Left lobe of liver (tissue), 2 donors: ENCODE measurements around the gene CASP5. TPM values are rescaled to one million over a fixed set of nuclear protein-coding genes. Genes with fewer than 3 reads are reported as not detected.
A peak's percentile ranks its signal among the peaks of the same experiment; 100 is the strongest.
"Not testable (repeated sequence)": the region's sequence is repeated elsewhere in the genome, so short reads cannot be mapped to it uniquely, and the experiment has no call there.

Source experiments
- ATAC-seq: fragments of 200-7000 bp; cut with Tn5 transposase; one replicate; pipeline ENCODE4 v1.9.1; 2020; ENCODE audit warnings: mild to moderate bottlenecking, moderate library complexity
- DNase-seq: peaks from one replicate; pipeline ENCODE4 v3.0.0-alpha.2; 2020; ENCODE audit warnings: low spot score
- total RNA-seq: library from RNA; stranded (reverse); gene quantifications from one replicate; pipeline ENCODE4 v1.2.1, GENCODE V29; 2021
- donor health status: DM: no; HTN: no; CAD: no; lungs with moderate emphysema.
- donor health status: DM: no; HTN: yes; CAD: no.

The CASP5 gene
- total RNA-seq, 1 donor from 2014 or later: not detected

DNA sequence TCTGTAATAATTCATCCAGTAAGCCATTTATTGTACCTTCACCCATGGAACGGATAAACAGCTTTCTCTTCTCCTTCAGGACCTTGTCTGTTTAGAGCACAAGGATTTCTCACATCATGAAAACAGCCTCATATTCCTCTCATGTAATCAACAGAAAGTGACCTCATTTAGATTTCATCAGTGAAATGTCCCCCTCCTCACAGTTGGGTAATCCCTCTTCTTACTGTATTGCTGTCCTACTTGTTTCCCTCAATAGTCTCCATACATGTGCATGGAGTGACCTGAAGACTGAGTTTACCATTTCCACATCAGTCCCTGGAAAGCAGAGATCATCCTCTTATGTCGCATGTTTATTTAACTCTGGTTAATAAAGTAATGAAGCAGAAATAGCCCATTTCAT is 11.4 kb upstream of the CASP5 start:
- peak; percentile 51 for ATAC-seq
- not testable (repeated sequence) for DNase-seq

GRCh38 chr11:105033781-105034180 is 10.8 kb upstream of the CASP5 start:
- no peak for ATAC-seq

GRCh38 chr11:105033343-105033742 is 10.4 kb upstream of the CASP5 start:
- DNase-seq: no peak
- ATAC-seq: no peak

More at GRCh38 chr11:105033781-105034180, 10.8 kb upstream of the CASP5 start:
- no peak for DNase-seq

DNA sequence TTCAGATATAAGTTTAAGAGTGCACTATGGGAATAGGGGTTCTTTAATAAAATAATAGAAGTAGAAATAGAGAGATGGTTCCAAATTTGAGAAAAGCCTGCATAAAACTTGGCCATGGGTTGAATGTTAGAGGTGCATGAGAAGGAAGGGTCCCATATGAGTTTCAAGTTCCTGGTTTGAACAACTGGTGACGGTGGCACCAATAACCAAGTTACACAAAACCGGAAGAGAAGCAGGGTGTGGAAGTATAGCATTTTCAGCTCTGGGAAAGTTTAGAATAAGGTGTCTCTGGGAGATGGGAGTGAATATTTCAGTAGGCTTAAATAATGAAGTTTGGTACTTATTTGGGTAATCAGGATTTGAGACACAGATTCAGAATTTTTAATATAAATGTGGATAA is 9.5 kb upstream of the CASP5 start:
- ATAC-seq: no peak
- DNase-seq: no peak

- DNase-seq (no peak), ATAC-seq (no peak)
Observed at GRCh38 chr11:105027678-105028077, 4.7 kb upstream of the CASP5 start.

GRCh38 chr11:105024394-105024793 is 1.4 kb upstream of the CASP5 start:
- no peak for DNase-seq
- ATAC-seq: no peak

GRCh38 chr11:105022527-105022926 is 441 bp downstream of the CASP5 start:
- no peak for ATAC-seq
- no peak for DNase-seq

- ATAC-seq (no peak), DNase-seq (no peak)
Observed at GRCh38 chr11:105007463-105007862, 15.5 kb downstream of the CASP5 start.

DNA sequence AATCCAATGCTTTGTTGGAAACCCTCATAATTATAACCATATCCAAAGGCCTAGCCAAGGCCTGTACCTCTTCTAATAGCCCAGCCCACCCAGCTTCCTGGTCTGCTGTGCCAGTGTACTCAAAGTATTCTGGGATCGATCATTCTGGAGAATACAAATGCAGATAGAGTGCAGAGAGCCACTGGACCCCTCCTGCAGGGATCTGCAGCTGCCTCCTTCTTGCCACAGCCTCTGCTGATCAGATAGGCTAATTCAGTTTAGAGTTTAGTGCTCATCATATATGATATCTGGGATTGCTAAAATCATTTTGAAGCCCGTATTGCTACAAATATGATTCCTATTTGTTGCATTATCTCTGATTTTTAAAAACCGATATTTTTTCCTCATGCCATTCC is 17.5 kb downstream of the CASP5 start:
- ATAC-seq: no peak
- DNase-seq: no peak

GRCh38 chr11:105004021-105004420 is 18.9 kb downstream of the CASP5 start:
- DNase-seq (no peak), ATAC-seq (peak; percentile 46)

DNA sequence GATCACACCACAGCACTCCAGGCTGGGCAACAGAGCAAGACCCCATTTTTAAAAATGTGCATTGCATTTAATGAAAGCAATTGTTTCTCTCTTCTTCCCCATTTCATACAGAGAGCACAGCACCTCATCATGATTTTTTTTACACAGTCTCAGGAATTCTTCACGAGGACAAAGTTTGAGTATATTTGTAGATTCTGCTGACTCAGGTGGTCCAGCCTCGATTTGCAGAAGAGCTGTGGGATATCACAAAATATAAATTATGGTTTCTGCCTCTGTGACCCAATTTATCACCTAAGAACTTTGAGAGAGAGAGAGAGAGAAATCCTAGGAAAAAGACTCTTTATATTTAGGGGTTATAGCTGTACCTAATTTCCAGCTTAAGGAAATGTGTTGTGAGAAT is 19.8 kb downstream of the CASP5 start:
- DNase-seq (no peak), ATAC-seq (no peak)

GRCh38 chr11:105000797-105001196 is 22.2 kb downstream of the CASP5 start:
- ATAC-seq: peak; percentile 70
- DNase-seq: no peak

DNA sequence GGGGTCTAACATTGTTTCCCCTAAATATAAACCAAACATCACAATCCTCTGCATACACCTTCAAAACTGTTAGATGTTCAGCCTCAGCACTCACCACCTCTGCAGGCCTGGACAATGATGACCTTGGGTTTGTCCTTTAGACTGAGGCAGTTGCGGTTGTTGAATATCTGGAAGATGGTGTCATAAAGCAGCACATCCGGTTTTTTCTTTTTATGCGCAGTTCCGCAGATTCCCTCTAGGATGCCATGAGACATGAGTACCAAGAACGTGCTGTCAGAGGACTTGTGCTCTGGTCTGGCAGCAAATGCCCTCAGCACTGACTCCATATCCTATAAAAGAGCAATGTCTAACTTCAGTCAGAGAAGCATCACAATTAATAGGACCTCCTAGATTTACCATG is 22.8 kb downstream of the CASP5 start:
- ATAC-seq: no peak
- no peak for DNase-seq

DNA sequence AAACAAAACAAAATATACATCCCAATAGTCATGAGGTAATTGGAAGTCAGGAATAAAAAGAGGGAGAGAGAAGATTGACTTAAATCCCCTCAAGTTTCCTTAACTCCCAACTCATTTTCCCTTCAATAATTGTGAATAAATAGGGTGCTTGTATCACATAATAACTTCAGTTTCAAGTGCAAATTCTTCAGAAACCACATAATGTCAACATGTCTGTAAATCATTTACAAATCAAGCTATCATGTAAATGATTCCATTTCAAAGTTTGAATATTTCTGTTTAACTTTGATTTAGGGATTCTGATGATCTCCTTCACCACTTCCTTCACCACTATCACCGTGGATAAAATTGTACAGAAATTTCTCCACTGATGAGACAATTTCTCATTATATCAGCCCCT is 23.2 kb downstream of the CASP5 start:
- DNase-seq: no peak
- no peak for ATAC-seq

DNA sequence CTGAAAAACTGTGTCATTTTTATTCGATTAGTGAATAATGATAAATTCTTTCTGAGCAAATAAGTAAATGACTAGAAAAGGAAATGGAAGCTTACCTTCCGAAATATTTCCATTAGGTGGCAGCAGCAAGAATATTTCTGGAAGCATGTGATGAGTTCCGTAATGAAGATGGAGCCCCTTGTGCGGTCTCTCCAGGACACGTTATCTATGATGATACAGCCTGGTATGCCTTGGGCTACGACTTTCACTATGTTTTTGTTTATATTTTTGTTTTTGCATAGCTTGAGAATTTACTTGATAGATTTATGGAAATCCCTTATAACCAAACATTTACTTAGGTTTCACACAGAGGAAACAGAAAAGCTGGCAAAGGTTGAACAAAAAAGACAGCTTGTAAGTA is 25.7 kb downstream of the CASP5 start:
- ATAC-seq: no peak

DNA sequence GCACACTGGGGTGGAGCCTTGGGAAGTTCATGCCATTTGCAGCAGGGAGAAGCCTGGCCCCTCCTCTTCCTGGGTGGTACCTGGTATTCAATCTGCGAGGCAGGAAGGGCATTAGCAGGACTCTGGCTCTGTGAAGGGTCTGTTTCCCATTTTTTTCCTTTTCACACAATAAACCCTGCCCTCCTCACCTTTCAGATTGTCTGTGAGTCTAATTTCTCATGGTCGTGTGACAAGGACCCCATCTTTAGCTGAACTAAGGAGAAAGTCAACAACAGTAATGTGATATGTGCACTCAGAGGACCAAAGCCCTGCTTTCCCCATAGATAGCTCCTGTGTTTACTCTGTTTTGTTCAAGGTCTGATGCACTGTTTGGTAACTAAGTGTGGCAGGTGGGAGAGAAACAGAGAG is 28.0 kb downstream of the CASP5 start:
- no peak for ATAC-seq
- no peak for DNase-seq

More for the DNA sequence above, 25.7 kb downstream of the CASP5 start:
- no peak for DNase-seq

DNA sequence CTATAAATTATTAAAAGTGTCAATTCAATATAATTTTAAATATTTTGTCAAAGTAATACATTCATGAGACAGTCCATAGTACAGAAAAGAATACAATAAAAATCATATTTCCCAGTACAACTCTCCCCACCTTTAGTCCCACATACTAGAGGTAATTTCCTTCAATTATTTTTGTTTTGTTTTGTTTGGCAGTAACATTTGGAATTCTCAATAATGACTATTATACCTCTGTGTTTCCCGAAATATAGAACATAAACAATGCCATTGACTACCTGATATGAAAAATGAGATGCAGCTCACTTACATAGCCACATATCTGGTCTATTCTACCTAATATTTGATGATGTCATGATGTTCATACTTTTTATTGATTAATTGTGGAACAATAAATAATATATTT is 30.2 kb downstream of the CASP5 start:
- DNase-seq (no peak), ATAC-seq (no peak)

DNA sequence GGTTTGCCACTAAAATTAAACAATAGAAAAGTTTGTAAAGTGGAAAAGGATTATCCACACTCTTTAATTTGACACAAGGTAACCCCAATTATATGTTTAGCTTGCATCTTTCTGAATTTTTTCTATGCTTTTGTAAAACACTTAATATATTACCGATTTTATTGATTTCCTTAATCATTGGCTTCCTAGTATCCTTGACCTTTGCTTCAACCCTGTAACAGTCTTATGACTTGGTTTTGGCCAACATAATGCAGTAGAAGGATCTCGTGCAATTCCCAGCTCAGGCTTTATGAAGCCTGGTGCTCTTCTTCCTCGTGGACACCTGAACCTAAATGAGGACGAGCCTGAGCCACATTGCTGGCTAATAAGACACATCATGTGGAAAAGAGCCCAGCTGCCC is 31.0 kb downstream of the CASP5 start:
- no peak for ATAC-seq
- no peak for DNase-seq

DNA sequence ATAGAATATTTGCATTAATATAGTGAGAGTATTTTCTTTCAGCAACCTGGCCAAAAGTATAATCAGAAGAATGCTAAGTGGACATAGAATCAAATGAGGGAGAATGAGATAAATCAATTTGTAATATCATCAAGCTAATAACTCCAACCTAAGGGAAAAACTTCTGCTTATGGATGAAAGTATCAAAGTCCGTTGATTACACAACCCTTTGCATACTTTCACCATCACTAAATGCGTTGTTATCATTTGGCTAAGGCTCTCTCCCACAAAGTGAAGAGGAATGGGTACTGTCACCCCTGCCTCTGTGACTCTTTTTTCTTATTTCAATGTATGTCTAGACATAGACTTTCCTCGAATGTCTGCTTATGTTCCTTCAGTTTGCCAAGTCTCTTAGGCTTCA is 38.2 kb downstream of the CASP5 start:
- ATAC-seq (no peak), DNase-seq (no peak)

GRCh38 chr11:104979839-104980238 is 43.1 kb downstream of the CASP5 start:
- ATAC-seq (no peak), DNase-seq (no peak)

GRCh38 chr11:104973616-104974015 is 49.4 kb downstream of the CASP5 start:
- DNase-seq (no peak), ATAC-seq (no peak)

DNA sequence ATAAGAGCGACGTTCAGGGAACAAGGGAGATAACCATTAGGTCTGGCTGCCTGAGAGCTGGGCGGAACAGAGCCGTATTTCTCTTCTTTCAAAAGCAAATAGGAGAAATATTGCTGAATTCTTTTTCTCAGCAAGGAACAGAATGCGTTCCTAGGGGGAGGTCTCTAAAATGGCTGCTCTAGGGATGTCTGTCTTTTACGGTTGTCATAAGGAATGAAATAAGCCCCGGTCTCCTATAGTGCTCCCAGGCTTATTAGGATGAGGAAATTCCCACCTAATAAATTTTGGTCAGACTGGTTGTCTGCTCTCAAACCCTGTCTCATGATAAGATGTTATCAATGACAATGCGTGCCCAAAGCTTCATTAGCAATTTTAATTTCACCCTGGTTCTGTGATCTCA is 50.0 kb downstream of the CASP5 start:
- not testable (repeated sequence) for DNase-seq, ATAC-seq

GRCh38 chr11:104970756-104971155 is 52.2 kb downstream of the CASP5 start:
- DNase-seq (no peak), ATAC-seq (no peak)
